GM19240 (cell line): ENCODE results near the gene TOMM6.

Experiments
- DNase-seq: peaks from one replicate; pipeline ENCODE4 v3.0.0; 2011; ENCODE audit warnings: low spot score; ENCODE audit not compliant: insufficient read length

The TOMM6 gene

GRCh38 chr6:41823178-41823577, 35.7 kb downstream of the TOMM6 start:
- no peak for DNase-seq

- DNase-seq, result no peak
Measured at GRCh38 chr6:41824571-41825569, 37.4 kb downstream of the TOMM6 start.

DNA sequence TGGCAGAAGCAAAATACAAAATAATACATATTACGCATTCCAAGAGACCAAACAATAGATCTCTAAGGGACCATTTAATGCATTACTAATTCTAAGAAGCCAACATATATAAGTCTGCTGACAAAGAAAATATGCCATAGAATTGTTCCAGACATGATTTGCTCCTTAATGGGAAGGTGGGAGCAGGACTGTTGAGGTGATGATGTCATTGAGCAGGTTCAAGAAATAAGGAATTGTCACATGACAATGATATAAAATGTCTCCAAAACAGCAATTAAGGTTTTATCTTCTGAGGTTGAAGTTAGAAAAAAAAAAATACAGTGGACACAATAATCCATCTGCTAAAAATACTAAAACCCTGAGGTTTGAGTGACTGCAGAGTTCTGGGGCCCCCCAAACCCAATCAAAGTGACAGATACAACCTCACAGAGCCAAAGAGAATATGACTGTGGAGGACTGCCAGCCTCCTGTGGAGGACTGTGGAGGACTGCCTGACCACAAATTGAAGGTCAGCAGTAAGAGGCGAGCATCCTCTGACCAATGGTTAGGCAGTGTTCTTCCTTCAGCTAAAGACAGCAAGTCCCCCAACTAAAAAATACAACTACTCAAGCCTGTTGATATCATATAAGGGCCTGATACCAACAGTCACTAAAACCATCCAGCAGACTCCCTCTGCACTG, 39.0 kb downstream of the TOMM6 start:
- DNase-seq, result no peak

DNA sequence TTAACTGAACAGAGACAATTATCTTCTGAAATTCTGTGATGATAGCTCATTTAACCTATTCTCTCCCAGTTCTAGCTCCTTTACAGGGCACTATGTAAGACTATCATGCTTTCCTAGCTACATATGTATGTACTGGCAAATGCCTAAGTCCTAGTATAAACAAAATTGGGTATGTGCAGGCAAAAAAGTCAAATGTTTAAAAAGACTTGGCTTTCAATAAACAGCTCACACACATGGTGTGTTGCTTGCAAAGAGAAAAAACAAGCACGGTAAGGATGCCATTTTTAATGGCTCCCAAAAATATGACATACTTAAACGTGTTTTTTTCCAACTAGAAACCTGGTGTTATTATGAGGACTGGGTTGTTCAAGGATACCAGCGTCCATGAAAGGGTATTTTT, 44.8 kb downstream of the TOMM6 start:
- DNase-seq, result no peak

GRCh38 chr6:41836022-41836659, 48.6 kb downstream of the TOMM6 start:
- no peak for DNase-seq

DNA sequence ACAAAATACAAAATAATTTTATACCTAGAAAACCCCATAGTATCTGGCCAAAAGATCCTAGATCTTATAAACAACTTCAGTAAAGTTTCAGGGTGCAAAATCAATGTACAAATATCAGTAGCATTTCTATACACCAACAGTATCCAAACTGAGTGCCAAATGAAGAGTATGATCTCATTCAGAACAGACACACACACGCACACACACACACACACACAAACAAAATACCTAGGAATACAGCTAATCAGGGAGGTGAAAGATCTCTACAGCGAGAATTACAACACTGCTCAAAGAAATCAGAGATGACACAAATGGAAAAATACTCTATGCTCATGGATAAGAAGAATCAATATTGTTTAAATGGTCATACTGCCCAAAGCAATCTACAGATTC, 49.2 kb downstream of the TOMM6 start:
- DNase-seq, result no peak
